ENCODE results near the gene MAP3K8. TPM values are rescaled to one million over a fixed set of nuclear protein-coding genes. Genes with fewer than 3 reads are reported as not detected.

The MAP3K8 gene
- total and polyA plus RNA-seq, 9 of the 15 experiments (the other 6 are each of a cell fraction or from before 2014, with no cell fraction given): 6.9 to 23.6 (median 13.6) TPM

GRCh38 chr10:30502266-30503060 is 68.5 kb downstream of the MAP3K8 start (continued):
- TF ChIP-seq, protein P1, sequence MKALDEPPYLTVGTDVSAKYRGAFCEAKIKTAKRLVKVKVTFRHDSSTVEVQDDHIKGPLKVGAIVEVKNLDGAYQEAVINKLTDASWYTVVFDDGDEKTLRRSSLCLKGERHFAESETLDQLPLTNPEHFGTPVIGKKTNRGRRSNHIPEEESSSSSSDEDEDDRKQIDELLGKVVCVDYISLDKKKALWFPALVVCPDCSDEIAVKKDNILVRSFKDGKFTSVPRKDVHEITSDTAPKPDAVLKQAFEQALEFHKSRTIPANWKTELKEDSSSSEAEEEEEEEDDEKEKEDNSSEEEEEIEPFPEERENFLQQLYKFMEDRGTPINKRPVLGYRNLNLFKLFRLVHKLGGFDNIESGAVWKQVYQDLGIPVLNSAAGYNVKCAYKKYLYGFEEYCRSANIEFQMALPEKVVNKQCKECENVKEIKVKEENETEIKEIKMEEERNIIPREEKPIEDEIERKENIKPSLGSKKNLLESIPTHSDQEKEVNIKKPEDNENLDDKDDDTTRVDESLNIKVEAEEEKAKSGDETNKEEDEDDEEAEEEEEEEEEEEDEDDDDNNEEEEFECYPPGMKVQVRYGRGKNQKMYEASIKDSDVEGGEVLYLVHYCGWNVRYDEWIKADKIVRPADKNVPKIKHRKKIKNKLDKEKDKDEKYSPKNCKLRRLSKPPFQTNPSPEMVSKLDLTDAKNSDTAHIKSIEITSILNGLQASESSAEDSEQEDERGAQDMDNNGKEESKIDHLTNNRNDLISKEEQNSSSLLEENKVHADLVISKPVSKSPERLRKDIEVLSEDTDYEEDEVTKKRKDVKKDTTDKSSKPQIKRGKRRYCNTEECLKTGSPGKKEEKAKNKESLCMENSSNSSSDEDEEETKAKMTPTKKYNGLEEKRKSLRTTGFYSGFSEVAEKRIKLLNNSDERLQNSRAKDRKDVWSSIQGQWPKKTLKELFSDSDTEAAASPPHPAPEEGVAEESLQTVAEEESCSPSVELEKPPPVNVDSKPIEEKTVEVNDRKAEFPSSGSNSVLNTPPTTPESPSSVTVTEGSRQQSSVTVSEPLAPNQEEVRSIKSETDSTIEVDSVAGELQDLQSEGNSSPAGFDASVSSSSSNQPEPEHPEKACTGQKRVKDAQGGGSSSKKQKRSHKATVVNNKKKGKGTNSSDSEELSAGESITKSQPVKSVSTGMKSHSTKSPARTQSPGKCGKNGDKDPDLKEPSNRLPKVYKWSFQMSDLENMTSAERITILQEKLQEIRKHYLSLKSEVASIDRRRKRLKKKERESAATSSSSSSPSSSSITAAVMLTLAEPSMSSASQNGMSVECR (CRISPR knock-in tag; IDR thresholded peaks at IDR 0.05): no peak
- TF ChIP-seq ZNF551 (CRISPR knock-in tag; IDR thresholded peaks at IDR 0.05): no peak
- TF ChIP-seq, protein P2, sequence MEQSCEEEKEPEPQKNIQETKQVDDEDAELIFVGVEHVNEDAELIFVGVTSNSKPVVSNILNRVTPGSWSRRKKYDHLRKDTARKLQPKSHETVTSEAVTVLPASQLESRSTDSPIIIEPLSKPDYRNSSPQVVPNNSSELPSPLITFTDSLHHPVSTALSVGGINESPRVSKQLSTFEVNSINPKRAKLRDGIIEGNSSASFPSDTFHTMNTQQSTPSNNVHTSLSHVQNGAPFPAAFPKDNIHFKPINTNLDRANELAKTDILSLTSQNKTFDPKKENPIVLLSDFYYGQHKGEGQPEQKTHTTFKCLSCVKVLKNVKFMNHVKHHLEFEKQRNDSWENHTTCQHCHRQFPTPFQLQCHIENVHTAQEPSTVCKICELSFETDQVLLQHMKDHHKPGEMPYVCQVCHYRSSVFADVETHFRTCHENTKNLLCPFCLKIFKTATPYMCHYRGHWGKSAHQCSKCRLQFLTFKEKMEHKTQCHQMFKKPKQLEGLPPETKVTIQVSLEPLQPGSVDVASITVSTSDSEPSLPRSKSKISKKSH (CRISPR knock-in tag; IDR thresholded peaks at IDR 0.05): no peak
- no peak for TF ChIP-seq HNRNPK (IDR thresholded peaks at IDR 0.05; ENCODE audit: low read depth, low read length, poor library complexity, severe bottlenecking)
- no peak for TF ChIP-seq JUN (IDR thresholded peaks at IDR 0.05; ENCODE audit: borderline replicate concordance, low read depth, low read length)
- no peak for TF ChIP-seq JUN (CRISPR knock-in tag; IDR thresholded peaks at IDR 0.05; ENCODE audit: borderline replicate concordance)
- TF ChIP-seq MIER1 (IDR thresholded peaks at IDR 0.05; ENCODE audit: low read depth): no peak
- peak; percentile 32; the same call in 1 of the 2 replicates for TF ChIP-seq KLF16 (IDR thresholded peaks at IDR 0.05)
- TF ChIP-seq ZBTB2 (IDR thresholded peaks at IDR 0.05): no peak
- TF ChIP-seq ZNF584 (CRISPR knock-in tag; IDR thresholded peaks at IDR 0.05; ENCODE audit: low read depth): no peak
- TF ChIP-seq RUNX1 (IDR thresholded peaks at IDR 0.05; ENCODE audit: low read depth): no peak; the same call in 1 of the 2 replicates
- TF ChIP-seq CSDE1 (IDR thresholded peaks at IDR 0.05): no peak
- TF ChIP-seq ZNF766 (CRISPR knock-in tag; conservative IDR thresholded peaks at IDR 0.05): no peak
- TF ChIP-seq TARDBP (IDR thresholded peaks at IDR 0.05): no peak
- peak; percentile 33 for TF ChIP-seq SMARCB1 (IDR thresholded peaks at IDR 0.05; ENCODE audit: insufficient read length, low read depth)
- TF ChIP-seq MTA3 (IDR thresholded peaks at IDR 0.05; ENCODE audit: borderline replicate concordance): no peak
- TF ChIP-seq CCAR2 (IDR thresholded peaks at IDR 0.05; ENCODE audit: low read depth, low read length): no peak
- peak; percentile 26; the same call in 1 of the 2 replicates for TF ChIP-seq RNF2 (IDR thresholded peaks at IDR 0.05)
- TF ChIP-seq CEBPG (CRISPR knock-in tag; IDR thresholded peaks at IDR 0.05): peak; percentile 16; the same call in 1 of the 2 replicates
- no peak for TF ChIP-seq CEBPG (tag; conservative IDR thresholded peaks at IDR 0.05 in 1 of 2, IDR thresholded peaks at IDR 0.05 in 1 of 2)
- no peak for TF ChIP-seq CAMTA2 (CRISPR knock-in tag; conservative IDR thresholded peaks at IDR 0.05)
- TF ChIP-seq, protein P3, sequence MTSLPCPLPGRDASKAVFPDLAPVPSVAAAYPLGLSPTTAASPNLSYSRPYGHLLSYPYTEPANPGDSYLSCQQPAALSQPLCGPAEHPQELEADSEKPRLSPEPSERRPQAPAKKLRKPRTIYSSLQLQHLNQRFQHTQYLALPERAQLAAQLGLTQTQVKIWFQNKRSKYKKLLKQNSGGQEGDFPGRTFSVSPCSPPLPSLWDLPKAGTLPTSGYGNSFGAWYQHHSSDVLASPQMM (CRISPR knock-in tag; IDR thresholded peaks at IDR 0.05): no peak
